ENCODE results near the gene KIAA0825. TPM values are rescaled to one million over a fixed set of nuclear protein-coding genes. Genes with fewer than 3 reads are reported as not detected.
A peak's percentile ranks its signal among the peaks of the same experiment; 100 is the strongest.

The KIAA0825 gene
- polyA plus RNA-seq, 3 donors, result 0.56 to 1.3 (median 0.89) TPM

- H3K27ac Mint-ChIP-seq, result no peak overlapping the region
- H4K20me1 ChIP-seq (ENCODE audit: insufficient read depth, low read length), result no peaks in the 10 kb centered on the region
- H3K9me3 Mint-ChIP-seq, result peaks cover 0 to 6% (median 0%) of the 10 kb centered on the region in 7 donors
- H3K4me2 ChIP-seq (replicated peaks; ENCODE audit: extremely low read depth, low read length, poor library complexity, severe bottlenecking), result no peak overlapping the region
- WGBS (ENCODE audit: insufficient coverage), result 100% methylated on average over 2 of the region's 5 CpGs
- H3K79me2 ChIP-seq (ENCODE audit: insufficient read depth, low read length), result no peaks in the 10 kb centered on the region
- no peaks in the 10 kb centered on the region for H3K9me3 ChIP-seq (replicated peaks in 1 of 2; ENCODE audit: control insufficient read depth in 1 of 2, insufficient read depth in 1 of 2, low read length in 2 of 2)
- no peaks in the 10 kb centered on the region for H3K27me3 ChIP-seq (ENCODE audit: control insufficient read depth in 2 of 2, insufficient read depth in 2 of 2, low read length in 2 of 2)
- no peaks in the 10 kb centered on the region for H3K4me1 ChIP-seq (ENCODE audit: control insufficient read depth in 1 of 2, insufficient read depth in 2 of 2, low read length in 2 of 2)
- H3K36me3 Mint-ChIP-seq, result peaks cover 3% of the 10 kb centered on the region in 2 donors
- no peaks in the 10 kb centered on the region for H3K27me3 Mint-ChIP-seq (ENCODE audit: low read depth in 3 of 3)
- intact Hi-C loops (cut with micrococcal nuclease), result no loop called here
- no peak overlapping the region for H3K4me3 ChIP-seq (replicated peaks in 1 of 3; ENCODE audit: low read depth in 2 of 3, low read length in 3 of 3)
- H3K9ac ChIP-seq (ENCODE audit: insufficient read depth, low read length, poor library complexity, severe bottlenecking), result no peak overlapping the region
- H3K36me3 ChIP-seq (replicated peaks in 1 of 2; ENCODE audit: control insufficient read depth in 1 of 2, insufficient read depth in 2 of 2, low read length in 2 of 2), result no peaks in the 10 kb centered on the region
- no peak for TF ChIP-seq CTCF (IDR thresholded peaks at IDR 0.05)
- no peak for DNase-seq
- no peak overlapping the region for H3K27ac ChIP-seq (ENCODE audit: low read depth in 1 of 2, low read length in 2 of 2)
- no peak overlapping the region for H2AFZ ChIP-seq (ENCODE audit: insufficient read depth, low read depth, low read length, poor library complexity, severe bottlenecking)
- no peak overlapping the region for H3K4me3 Mint-ChIP-seq
- no peaks in the 10 kb centered on the region for H3K4me1 Mint-ChIP-seq
Observed at GRCh38 chr5:94469894-94470329, 148.5 kb downstream of the KIAA0825 start.

- Histone ChIP-seq H3K9ac (ENCODE audit: insufficient read depth, low read length, poor library complexity, severe bottlenecking) (no peak overlapping the region), H4K20me1 (ENCODE audit: insufficient read depth, low read length) (no peaks in the 10 kb centered on the region), H3K36me3 (replicated peaks in 1 of 2; ENCODE audit: control insufficient read depth in 1 of 2, insufficient read depth in 2 of 2, low read length in 2 of 2) (no peaks in the 10 kb centered on the region), H3K9me3 (replicated peaks in 1 of 2; ENCODE audit: control insufficient read depth in 1 of 2, insufficient read depth in 1 of 2, low read length in 2 of 2) (no peaks in the 10 kb centered on the region), H3K4me2 (replicated peaks; ENCODE audit: extremely low read depth, low read length, poor library complexity, severe bottlenecking) (no peak overlapping the region), H3K27me3 (ENCODE audit: control insufficient read depth in 2 of 2, insufficient read depth in 2 of 2, low read length in 2 of 2) (no peaks in the 10 kb centered on the region), H3K4me3 (replicated peaks in 1 of 3; ENCODE audit: low read depth in 2 of 3, low read length in 3 of 3) (no peak overlapping the region), H3K27ac (ENCODE audit: low read depth in 1 of 2, low read length in 2 of 2) (no peak overlapping the region), H3K79me2 (ENCODE audit: insufficient read depth, low read length) (no peaks in the 10 kb centered on the region), H3K4me1 (ENCODE audit: control insufficient read depth in 1 of 2, insufficient read depth in 2 of 2, low read length in 2 of 2) (no peaks in the 10 kb centered on the region), H2AFZ (ENCODE audit: insufficient read depth, low read depth, low read length, poor library complexity, severe bottlenecking) (no peak overlapping the region)
- no peak overlapping the region for H3K4me3 Mint-ChIP-seq
- peaks cover 3% of the 10 kb centered on the region in 2 donors for H3K36me3 Mint-ChIP-seq
- H3K9me3 Mint-ChIP-seq, result peaks cover 0 to 6% (median 0%) of the 10 kb centered on the region in 7 donors
- no peaks in the 10 kb centered on the region for H3K4me1 Mint-ChIP-seq
- peak overlapping the region in 1 of 7 donors; percentile 6 for H3K27ac Mint-ChIP-seq
- WGBS (ENCODE audit: insufficient coverage), result no CpG with 5 or more reads among the region's 5 CpGs
- no peak for TF ChIP-seq CTCF (IDR thresholded peaks at IDR 0.05)
- intact Hi-C loops (cut with micrococcal nuclease), result no loop called here
- H3K27me3 Mint-ChIP-seq (ENCODE audit: low read depth in 3 of 3), result no peaks in the 10 kb centered on the region
- DNase-seq, result no peak
Observed at GRCh38 chr5:94467954-94468930, 150.2 kb downstream of the KIAA0825 start.

Measured in CD14-positive monocyte (primary cell).